Measurements from ENCODE around the gene ATP11B. TPM values are rescaled to one million over a fixed set of nuclear protein-coding genes. Genes with fewer than 3 reads are reported as not detected.
"Not testable (repeated sequence)": the region's sequence is repeated elsewhere in the genome, so short reads cannot be mapped to it uniquely, and the experiment has no call there.

ATP11B gene
- total RNA-seq, 1 donor from 2014 or later, result 92.8 TPM

GRCh38 chr3:182794455-182795388 is 1.4 kb downstream of the ATP11B start:
- DNase-seq (ENCODE audit: low read depth in 2 of 2), result no peak

GRCh38 chr3:182795389-182795782 is 2.1 kb downstream of the ATP11B start:
- peak in 1 of 2 donors; percentile 28 for DNase-seq (ENCODE audit: low read depth in 2 of 2)

GRCh38 chr3:182796310-182796709 is 3.0 kb downstream of the ATP11B start:
- DNase-seq (ENCODE audit: low read depth in 2 of 2), result no peak

- DNase-seq (ENCODE audit: low read depth in 2 of 2), result no peak
Observed at GRCh38 chr3:182797876-182798275, 4.6 kb downstream of the ATP11B start.

GRCh38 chr3:182799143-182799542 is 5.8 kb downstream of the ATP11B start:
- DNase-seq (ENCODE audit: low read depth in 2 of 2), result not testable (repeated sequence)

- no peak for DNase-seq (ENCODE audit: low read depth in 2 of 2)
Observed at GRCh38 chr3:182800508-182800907, 7.2 kb downstream of the ATP11B start.

- no peak for DNase-seq (ENCODE audit: low read depth in 2 of 2)
Observed at GRCh38 chr3:182802413-182803390, 9.4 kb downstream of the ATP11B start.

GRCh38 chr3:182803596-182803995 is 10.3 kb downstream of the ATP11B start:
- no peak for DNase-seq (ENCODE audit: low read depth in 2 of 2)

- no peak for DNase-seq (ENCODE audit: low read depth in 2 of 2)
Observed at GRCh38 chr3:182807061-182807460, 13.8 kb downstream of the ATP11B start.

GRCh38 chr3:182808041-182808770 is 14.9 kb downstream of the ATP11B start:
- DNase-seq (ENCODE audit: low read depth in 2 of 2), result no peak

GRCh38 chr3:182809531-182809930 is 16.2 kb downstream of the ATP11B start:
- no peak for DNase-seq (ENCODE audit: low read depth in 2 of 2)

- peak in 1 of 2 donors; percentile 43 for DNase-seq (ENCODE audit: low read depth in 2 of 2)
Observed at GRCh38 chr3:182810574-182811268, 17.4 kb downstream of the ATP11B start.

GRCh38 chr3:182811269-182811596 is 17.9 kb downstream of the ATP11B start:
- DNase-seq (ENCODE audit: low read depth in 2 of 2), result no peak

- DNase-seq (ENCODE audit: low read depth in 2 of 2), result no peak
Observed at GRCh38 chr3:182812123-182812522, 18.8 kb downstream of the ATP11B start.

- DNase-seq (ENCODE audit: low read depth in 2 of 2), result no peak
Observed at GRCh38 chr3:182814419-182815062, 21.2 kb downstream of the ATP11B start.

GRCh38 chr3:182816181-182816580 is 22.9 kb downstream of the ATP11B start:
- DNase-seq (ENCODE audit: low read depth in 2 of 2), result no peak

GRCh38 chr3:182818296-182818978 is 25.1 kb downstream of the ATP11B start:
- no peak for DNase-seq (ENCODE audit: low read depth in 2 of 2)

- no peak for DNase-seq (ENCODE audit: low read depth in 2 of 2)
Observed at GRCh38 chr3:182821221-182821981, 28.1 kb downstream of the ATP11B start.

- not testable (repeated sequence) for DNase-seq (ENCODE audit: low read depth in 2 of 2)
Observed at GRCh38 chr3:182822260-182822659, 29.0 kb downstream of the ATP11B start.

Data from dermis microvascular lymphatic vessel endothelial cell (primary cell).